HCT116 (cell line): ENCODE data around the gene CD82. TPM values are rescaled to one million over a fixed set of nuclear protein-coding genes. Genes with fewer than 3 reads are reported as not detected.

Source experiments
- ATAC-seq: fragments of 200-7000 bp; cut with Tn5 transposase; 2 replicates; pipeline ENCODE4 v1.9.1; 2020; ENCODE audit warnings: mild to moderate bottlenecking, moderate library complexity
- Bru-seq: library from RNA; stranded (reverse); fragments of 400-500 nt; gene quantifications from one replicate; lab custom pipeline; 2021; lab: Mats Ljungman, UMichigan
- BruChase-seq, 2 experiments: library from RNA; stranded (reverse); fragments of 400-500 nt; gene quantifications; one replicate each; lab custom pipeline; 2021; lab: Mats Ljungman, UMichigan
- BruUV-seq: library from RNA; stranded (reverse); fragments of 400-500 nt; replicated peaks from 2 replicates; lab custom pipeline; 2021; lab: Mats Ljungman, UMichigan
- CTCF ChIA-PET: fragments of 300-600 bp; sonication (Branson Sonifier 250); formaldehyde crosslinking; loops from one replicate; lab custom pipeline; 2021; ENCODE audit warnings: antibody characterized with exemption; lab: Charles Lee
- POLR2A ChIA-PET: fragments of 300-600, 350-600 bp; sonication (Branson Sonifier 250); formaldehyde crosslinking; loops from one replicate; lab custom pipeline; 2021; ENCODE audit warnings: antibody characterized with exemption; lab: Charles Lee
- RAD21 ChIA-PET, 2 experiments: fragments of 300-600 bp; sonication (Branson Sonifier 250); formaldehyde crosslinking; loops; one replicate each; lab custom pipeline; 2023; ENCODE audit warnings: low total read pairs in 2 of 2; ENCODE audit not compliant: uncharacterized antibody in 2 of 2, unreplicated experiment in 2 of 2, low non-redundant PET in 1 of 2; lab: Charles Lee
- DNase-seq: peaks from one replicate; pipeline ENCODE4 v3.0.0-alpha.2; 2010; ENCODE audit warnings: low read depth, low spot score
- H2AFZ ChIP-seq: fragments of 200-600 bp; shearing (Covaris generic), sonication (generic); 2 replicates; pipeline ENCODE4 v1.6.1; 2017; ENCODE audit warnings: low read depth, mixed run types, mixed read lengths, antibody characterized with exemption, low read length; ENCODE audit not compliant: poor library complexity, severe bottlenecking
- H3K27ac ChIP-seq: 2 replicates; pipeline ENCODE4 v1.5.1; 2012; ENCODE audit warnings: low read depth, low read length
- H3K27me3 ChIP-seq: fragments of 200-600 bp; sonication (generic); 2 replicates; pipeline ENCODE4 v1.6.1; 2016; ENCODE audit warnings: mixed run types, low read length, mixed read lengths; ENCODE audit not compliant: insufficient read depth
- H3K36me3 ChIP-seq, 2 experiments: fragments of 200-500 bp in 1 of 2; fragments of 200-600 bp in 1 of 2; sonication (Bioruptor generic) in 1 of 2; sonication (generic) in 1 of 2; 2 replicates each; pipeline versions ENCODE4 v1.5.1 to v1.6.1; 2014 to 2016; ENCODE audit warnings: low read length in 2 of 2, inconsistent platforms in 1 of 2, mixed read lengths in 1 of 2, mixed run types in 1 of 2; ENCODE audit not compliant: insufficient read depth in 2 of 2, control insufficient read depth in 1 of 2
- H3K4me1 ChIP-seq, 2 experiments: fragments of 200-600 bp in 1 of 2; sonication (generic) in 1 of 2; 2 replicates each; pipeline versions ENCODE4 v1.5.1 to v1.6.1; 2012 to 2017; ENCODE audit warnings: low read length in 2 of 2, inconsistent platforms in 1 of 2, mild to moderate bottlenecking in 1 of 2, mixed read lengths in 1 of 2, mixed run types in 1 of 2, moderate library complexity in 1 of 2; ENCODE audit not compliant: insufficient read depth in 2 of 2, control insufficient read depth in 1 of 2
- H3K4me2 ChIP-seq: fragments of 200-600 bp; sonication (generic); 2 replicates; pipeline ENCODE4 v1.6.1; 2017; ENCODE audit warnings: mixed run types, low read length, mixed read lengths
- H3K4me3 ChIP-seq, 2 experiments: fragments of 200-600 bp in 1 of 2; sonication (generic) in 1 of 2; replicated peaks in 1 of 2; 2 replicates each; pipeline ENCODE4 v1.5.1; 2011 to 2016; ENCODE audit warnings: low read length in 2 of 2, control low read depth in 1 of 2, low read depth in 1 of 2, mild to moderate bottlenecking in 1 of 2, mixed read lengths in 1 of 2, mixed run types in 1 of 2
- H3K79me2 ChIP-seq: fragments of 200-600 bp; sonication (generic); 2 replicates; pipeline ENCODE4 v1.6.1; 2017; ENCODE audit warnings: mild to moderate bottlenecking, mixed run types, low read length, moderate library complexity, mixed read lengths; ENCODE audit not compliant: insufficient read depth
- H3K9ac ChIP-seq: fragments of 200-600 bp; sonication (generic); 2 replicates; pipeline ENCODE4 v1.6.1; 2016; ENCODE audit warnings: low read length, mixed read lengths
- H3K9me2 ChIP-seq: fragments of 200-600 bp; sonication (generic), shearing (Covaris generic); 2 replicates; pipeline ENCODE4 v1.6.1; 2017; ENCODE audit warnings: mixed run types, mild to moderate bottlenecking, moderate library complexity; ENCODE audit not compliant: insufficient read depth
- H3K9me3 ChIP-seq, 2 experiments: fragments of 200-500 bp in 1 of 2; fragments of 200-600 bp in 1 of 2; sonication (Bioruptor generic) in 1 of 2; sonication (generic) in 1 of 2; 2 replicates each; pipeline ENCODE4 v1.6.1; 2014 to 2017; ENCODE audit warnings: low read length in 2 of 2, mixed read lengths in 2 of 2, inconsistent platforms in 1 of 2, low read depth in 1 of 2, mild to moderate bottlenecking in 1 of 2, mixed run types in 1 of 2, moderate library complexity in 1 of 2; ENCODE audit not compliant: control insufficient read depth in 1 of 2, insufficient read depth in 1 of 2
- H4K20me1 ChIP-seq: fragments of 200-600 bp; sonication (generic), shearing (Covaris generic); 2 replicates; pipeline ENCODE4 v1.6.1; 2017; ENCODE audit warnings: mixed run types, mild to moderate bottlenecking, moderate library complexity; ENCODE audit not compliant: insufficient read depth
- CTCF ChIP-seq, 3 experiments: fragments of 200-600 bp in 1 of 3; sonication (generic) in 1 of 3; IDR thresholded peaks in 2 of 3; conservative IDR thresholded peaks in 1 of 3; 2 replicates each; pipeline ENCODE4 v1.5.1; 2012 to 2017; ENCODE audit warnings: low read depth in 2 of 3, low read length in 2 of 3, antibody characterized with exemption in 1 of 3, borderline replicate concordance in 1 of 3, control low read depth in 1 of 3, mild to moderate bottlenecking in 1 of 3, mixed read lengths in 1 of 3, mixed run types in 1 of 3, moderate library complexity in 1 of 3; ENCODE audit not compliant: insufficient read depth in 1 of 3
- EZH2 ChIP-seq: fragments of 200-600 bp; sonication (generic); IDR thresholded peaks from 2 replicates; pipeline ENCODE4 v1.6.1; 2017; ENCODE audit warnings: antibody characterized with exemption, mixed run types
- JUND ChIP-seq: IDR thresholded peaks from 2 replicates; pipeline ENCODE4 v1.6.1; 2012
- POLR2AphosphoS5 ChIP-seq: IDR thresholded peaks from 2 replicates; pipeline ENCODE4 v1.6.1; 2011; ENCODE audit warnings: mild to moderate bottlenecking, low read depth, low read length, moderate library complexity
- SIN3A ChIP-seq: IDR thresholded peaks from 2 replicates; pipeline ENCODE4 v1.6.1; 2012; ENCODE audit warnings: low read depth
- SP1 ChIP-seq: IDR thresholded peaks from 2 replicates; pipeline ENCODE4 v1.6.1; 2012; ENCODE audit warnings: low read depth
- intact Hi-C: fragments of 100-400 bp; cut with micrococcal nuclease; formaldehyde crosslinking; loops from 2 replicates; pipeline ENCODE4 v1.10.0; 2022
- long read RNA-seq: library from polyadenylated mRNA; unstranded; transcript quantifications from one replicate; pipeline ENCODE4 v2.0.0, GENCODE V29; 2021; ENCODE audit not compliant: unreplicated experiment
- polyA plus RNA-seq: library from polyadenylated mRNA; unstranded; fragments of >200 nt; gene quantifications from 2 replicates; pipeline ENCODE4 v1.2.1, GENCODE V29; 2012; ENCODE audit warnings: missing spikeins
- total RNA-seq: library from RNA; stranded (reverse); gene quantifications from one replicate; pipeline ENCODE4 v1.2.1, GENCODE V29; 2021; ENCODE audit not compliant: unreplicated experiment

CD82 gene, protein sequence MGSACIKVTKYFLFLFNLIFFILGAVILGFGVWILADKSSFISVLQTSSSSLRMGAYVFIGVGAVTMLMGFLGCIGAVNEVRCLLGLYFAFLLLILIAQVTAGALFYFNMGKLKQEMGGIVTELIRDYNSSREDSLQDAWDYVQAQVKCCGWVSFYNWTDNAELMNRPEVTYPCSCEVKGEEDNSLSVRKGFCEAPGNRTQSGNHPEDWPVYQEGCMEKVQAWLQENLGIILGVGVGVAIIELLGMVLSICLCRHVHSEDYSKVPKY
- total RNA-seq (16.7 TPM), Bru-seq, nascent RNA (percentile 33 among the genes with signal in this experiment), BruChase-seq, experiment 1, labeled RNA remaining after a 6-hour chase (percentile 30 among the genes with signal in this experiment), BruChase-seq, experiment 2, labeled RNA remaining after a 2-hour chase (percentile 33 among the genes with signal in this experiment)
- polyA plus RNA-seq = 11.0 and 13.3 TPM in 2 replicates
- long read RNA-seq, transcript CD82-201 (10 exons, 2,289 nt) = major isoform, 10 of 12 reads
- long read RNA-seq, partial matches to known transcripts = 0 of 12 reads
- long read RNA-seq, other reads (novel, unspliced or antisense) = 2 of 12 reads

GRCh38 chr11:44565211-44565952, at the start of gene CD82:
CD82 (plus strand) TSS chr11:44565663; CDS start chr11:44594663, 29,000 bp downstream.
- peak; percentile 96 for ATAC-seq
- peak within 1 kb of the TSS; percentile 83 for H3K4me2 ChIP-seq
- no peak within 1 kb of the TSS for H2AFZ ChIP-seq
- no peaks in the 10 kb centered on the region for H4K20me1 ChIP-seq
- ChIA-PET CTCF (interaction anchor here (0.7 to 2.6 kb wide), 11 partner anchors 8 to 545 kb away, joined by 3 to 25 read pairs (median 3); no protein-coding TSS in a partner anchor), POLR2A (interaction anchor here (0.9 to 1.2 kb wide), 2 partner anchors 8 to 461 kb away, joined by 3 to 4 read pairs; no protein-coding TSS in a partner anchor), RAD21 (interaction anchor here (0.6 to 1.5 kb wide), 3 partner anchors 8 to 623 kb away, joined by 3 to 5 read pairs (median 3); partner anchors contain the start of gene C11orf96 (in 1 of the 2))
- H3K27ac ChIP-seq = peak within 1 kb of the TSS; percentile 83
- no peaks in the 10 kb centered on the region for H3K79me2 ChIP-seq
- BruUV-seq = no TSS peak
- peak within 1 kb of the TSS; percentile 65 for H3K9ac ChIP-seq
- peak within 1 kb of the TSS; percentile 60 to 68 for H3K4me3 ChIP-seq
- DNase-seq = peak; percentile 92
- H3K9me3 ChIP-seq = no peaks in the 10 kb centered on the region
- H3K27me3 ChIP-seq = no peaks in the 10 kb centered on the region
- no peaks in the 10 kb centered on the region for H3K36me3 ChIP-seq
- 0 out of 2 replicates have a peak, but pooled peaks cover 2% of the 10 kb centered on the region for H3K9me2 ChIP-seq
- TF ChIP-seq POLR2AphosphoS5 = peak; percentile 64
- no peak for TF ChIP-seq EZH2
- TF ChIP-seq CTCF (IDR thresholded peaks at IDR 0.05 in 2 of 3, conservative IDR thresholded peaks at IDR 0.05 in 1 of 3; ENCODE audit: borderline replicate concordance in 1 of 3, insufficient read depth in 1 of 3, low read depth in 2 of 3, low read length in 2 of 3) = 0 out of 6 replicates have a peak, but pooled peaks of 1 of the 3 experiments have one; percentile 14
- TF ChIP-seq SP1 = peak; percentile 55
- no peak for TF ChIP-seq JUND
- 0 out of 2 replicates have a peak, but pooled peaks have one; percentile 36 for TF ChIP-seq SIN3A
- peaks cover 21 to 45% of the 10 kb centered on the region in 2 experiments for H3K4me1 ChIP-seq
- intact Hi-C loops = no loop called here
